ENCODE data around the gene ZNF878. TPM values are rescaled to one million over a fixed set of nuclear protein-coding genes. Genes with fewer than 3 reads are reported as not detected.

The ZNF878 gene
- total and polyA plus RNA-seq, 2 of the 13 experiments (the other 11 are each of a cell fraction or from before 2014, with no cell fraction given) = 0.46 to 5.2 TPM

- TF ChIP-seq BATF2 (CRISPR knock-in tag; IDR thresholded peaks at IDR 0.05) = 0 out of 2 replicates have a peak, but pooled peaks have one; percentile 56
- TF ChIP-seq HOXA5 (CRISPR knock-in tag; IDR thresholded peaks at IDR 0.05) = peak; percentile 61; the same call in 1 of the 2 replicates
- peak; percentile 37; the same call in 1 of the 2 replicates for TF ChIP-seq ARID5B (CRISPR knock-in tag; IDR thresholded peaks at IDR 0.05)
- TF ChIP-seq SP2 (CRISPR knock-in tag; IDR thresholded peaks at IDR 0.05) = peak; percentile 62
- TF ChIP-seq ZNF263 (CRISPR knock-in tag; IDR thresholded peaks at IDR 0.05) = peak; percentile 46
- no peak for TF ChIP-seq RXRB (CRISPR knock-in tag; IDR thresholded peaks at IDR 0.05; ENCODE audit: borderline replicate concordance)
- no peak for TF ChIP-seq SIN3B (IDR thresholded peaks at IDR 0.05; ENCODE audit: low read length)
- TF ChIP-seq ZC3H13 (CRISPR knock-in tag; IDR thresholded peaks at IDR 0.05) = peak; percentile 92; the same call in 1 of the 2 replicates
- TF ChIP-seq GLI4 (CRISPR knock-in tag; IDR thresholded peaks at IDR 0.05; ENCODE audit: borderline replicate concordance) = peak; percentile 27; the same call in 1 of the 2 replicates
- 0 out of 2 replicates have a peak, but pooled peaks have one; percentile 32 for TF ChIP-seq PHF20 (CRISPR knock-in tag; IDR thresholded peaks at IDR 0.05)
- TF ChIP-seq ZNF44 (CRISPR knock-in tag; IDR thresholded peaks at IDR 0.05) = peak; percentile 51; the same call in 1 of the 2 replicates
- 0 out of 2 replicates have a peak, but pooled peaks have one; percentile 6 for TF ChIP-seq HIVEP1 (CRISPR knock-in tag; IDR thresholded peaks at IDR 0.05)
- TF ChIP-seq KLF16 (CRISPR knock-in tag; IDR thresholded peaks at IDR 0.05) = peak in 1 of 2 experiments; percentile 23; a peak in 1 of 4 replicates
- TF ChIP-seq MXD4 (CRISPR knock-in tag; IDR thresholded peaks at IDR 0.05) = 0 out of 2 replicates have a peak, but pooled peaks have one; percentile 52
- no peak for TF ChIP-seq ZNF282 (IDR thresholded peaks at IDR 0.05; ENCODE audit: partially characterized antibody)
- no peak; the same call in 1 of the 2 replicates for TF ChIP-seq ZNF329 (CRISPR knock-in tag; IDR thresholded peaks at IDR 0.05; ENCODE audit: low read depth)
- TF ChIP-seq ZZZ3 (CRISPR knock-in tag; IDR thresholded peaks at IDR 0.05; ENCODE audit: borderline replicate concordance) = peak; percentile 40; the same call in 1 of the 2 replicates
- no peak for TF ChIP-seq ATF7 (IDR thresholded peaks at IDR 0.05)
- no peak for TF ChIP-seq ATF7 (CRISPR knock-in tag; IDR thresholded peaks at IDR 0.05)
- peak; percentile 47 for TF ChIP-seq PAXIP1 (CRISPR knock-in tag; conservative IDR thresholded peaks at IDR 0.05)
Observed at GRCh38 chr19:12035220-12036172, 17.3 kb downstream of the ZNF878 start, which contains the start of gene ZNF433 (continued).
